Osteoblast (primary cell): ENCODE measurements around the gene RCSD1. TPM values are rescaled to one million over a fixed set of nuclear protein-coding genes. Genes with fewer than 3 reads are reported as not detected.

Source experiments
- DNase-seq: peaks from one replicate; pipeline ENCODE4 v3.0.0; 2011; ENCODE audit warnings: low spot score, mixed read lengths; ENCODE audit not compliant: insufficient read length; ENCODE audit errors: missing footprints
- H2AFZ ChIP-seq: 2 replicates; pipeline ENCODE4 v1.6.0; 2011; ENCODE audit warnings: mild to moderate bottlenecking, low read length
- H3K27ac ChIP-seq: 2 replicates; pipeline ENCODE4 v1.5.1; 2011; ENCODE audit warnings: mild to moderate bottlenecking, low read depth, low read length, moderate library complexity
- H3K27me3 ChIP-seq: 2 replicates; pipeline ENCODE4 v1.6.0; 2012; ENCODE audit warnings: mild to moderate bottlenecking, control low read depth, inconsistent platforms, low read length, moderate library complexity; ENCODE audit not compliant: insufficient read depth
- H3K36me3 ChIP-seq: 2 replicates; pipeline ENCODE4 v1.5.1; 2011; ENCODE audit warnings: mild to moderate bottlenecking, low read length, control low read depth, moderate library complexity; ENCODE audit not compliant: insufficient read depth
- H3K4me1 ChIP-seq: 2 replicates; pipeline ENCODE4 v1.5.1; 2011; ENCODE audit warnings: mild to moderate bottlenecking, low read length, control low read depth, moderate library complexity; ENCODE audit not compliant: insufficient read depth
- H3K4me2 ChIP-seq: 2 replicates; pipeline ENCODE4 v1.6.0; 2011; ENCODE audit warnings: mild to moderate bottlenecking, low read length; ENCODE audit not compliant: insufficient read depth
- H3K4me3 ChIP-seq: fragments of 200-600 bp; sonication (generic); 3 replicates; pipeline ENCODE4 v1.5.1; 2012; ENCODE audit warnings: mild to moderate bottlenecking, low read length, inconsistent platforms; ENCODE audit not compliant: insufficient read depth
- H3K79me2 ChIP-seq: 2 replicates; pipeline ENCODE4 v1.6.0; 2012; ENCODE audit warnings: mild to moderate bottlenecking, low read length, control low read depth, inconsistent platforms; ENCODE audit not compliant: insufficient read depth
- H3K9me3 ChIP-seq: 2 replicates; pipeline ENCODE4 v1.5.1; 2011; ENCODE audit warnings: low read depth, low read length, control low read depth
- H4K20me1 ChIP-seq: 2 replicates; pipeline ENCODE4 v1.6.0; 2012; ENCODE audit warnings: mild to moderate bottlenecking, low read length, control low read depth; ENCODE audit not compliant: insufficient read depth
- total RNA-seq: library from RNA; depleted of rRNA; stranded (reverse); fragments of >200 nt; gene quantifications from 2 replicates; pipeline ENCODE4 v1.2.3, GENCODE V29; 2012
- TF ChIP-seq, protein P1 (sequence below): IDR thresholded peaks from 2 replicates; pipeline ENCODE4 v1.5.1; 2011; ENCODE audit warnings: mild to moderate bottlenecking, low read depth, low read length, moderate library complexity; ENCODE audit errors: extremely low read depth

Gene RCSD1
- total RNA-seq, 1 donor, result under 0.01 TPM

DNA sequence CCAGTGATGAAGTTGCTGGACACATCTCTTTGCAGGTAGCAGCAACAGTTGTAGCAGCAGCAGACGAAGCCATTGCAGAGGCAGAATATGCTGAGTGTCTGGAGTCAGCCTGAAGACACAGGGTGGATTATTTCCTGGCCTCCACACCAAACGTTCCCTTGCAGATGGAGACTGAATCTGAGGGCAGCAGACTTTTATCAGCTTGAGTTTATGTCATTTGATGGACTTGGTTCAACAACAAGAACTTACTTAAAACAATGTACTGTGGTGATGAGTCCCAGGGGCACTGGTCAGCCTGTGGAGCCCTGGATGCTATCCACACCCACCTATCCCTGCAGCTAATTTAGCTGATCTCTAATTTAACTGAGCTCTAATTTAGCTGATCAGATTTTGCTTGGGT, 74.7 kb downstream of the RCSD1 start:
- no peaks in the 10 kb centered on the region for H3K9me3 ChIP-seq
- DNase-seq, result no peak
- no peak overlapping the region for H2AFZ ChIP-seq
- peaks cover 9% of the 10 kb centered on the region for H3K4me1 ChIP-seq
- H3K4me2 ChIP-seq, result no peak overlapping the region
- H3K27ac ChIP-seq, result no peak overlapping the region
- no peaks in the 10 kb centered on the region for H4K20me1 ChIP-seq
- H3K79me2 ChIP-seq, result no peaks in the 10 kb centered on the region
- TF ChIP-seq, protein P1, sequence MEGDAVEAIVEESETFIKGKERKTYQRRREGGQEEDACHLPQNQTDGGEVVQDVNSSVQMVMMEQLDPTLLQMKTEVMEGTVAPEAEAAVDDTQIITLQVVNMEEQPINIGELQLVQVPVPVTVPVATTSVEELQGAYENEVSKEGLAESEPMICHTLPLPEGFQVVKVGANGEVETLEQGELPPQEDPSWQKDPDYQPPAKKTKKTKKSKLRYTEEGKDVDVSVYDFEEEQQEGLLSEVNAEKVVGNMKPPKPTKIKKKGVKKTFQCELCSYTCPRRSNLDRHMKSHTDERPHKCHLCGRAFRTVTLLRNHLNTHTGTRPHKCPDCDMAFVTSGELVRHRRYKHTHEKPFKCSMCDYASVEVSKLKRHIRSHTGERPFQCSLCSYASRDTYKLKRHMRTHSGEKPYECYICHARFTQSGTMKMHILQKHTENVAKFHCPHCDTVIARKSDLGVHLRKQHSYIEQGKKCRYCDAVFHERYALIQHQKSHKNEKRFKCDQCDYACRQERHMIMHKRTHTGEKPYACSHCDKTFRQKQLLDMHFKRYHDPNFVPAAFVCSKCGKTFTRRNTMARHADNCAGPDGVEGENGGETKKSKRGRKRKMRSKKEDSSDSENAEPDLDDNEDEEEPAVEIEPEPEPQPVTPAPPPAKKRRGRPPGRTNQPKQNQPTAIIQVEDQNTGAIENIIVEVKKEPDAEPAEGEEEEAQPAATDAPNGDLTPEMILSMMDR, result no peak
- H3K27me3 ChIP-seq, result peaks cover 48% of the 10 kb centered on the region
- H3K36me3 ChIP-seq, result no peaks in the 10 kb centered on the region
- H3K4me3 ChIP-seq, result no peak overlapping the region

DNA sequence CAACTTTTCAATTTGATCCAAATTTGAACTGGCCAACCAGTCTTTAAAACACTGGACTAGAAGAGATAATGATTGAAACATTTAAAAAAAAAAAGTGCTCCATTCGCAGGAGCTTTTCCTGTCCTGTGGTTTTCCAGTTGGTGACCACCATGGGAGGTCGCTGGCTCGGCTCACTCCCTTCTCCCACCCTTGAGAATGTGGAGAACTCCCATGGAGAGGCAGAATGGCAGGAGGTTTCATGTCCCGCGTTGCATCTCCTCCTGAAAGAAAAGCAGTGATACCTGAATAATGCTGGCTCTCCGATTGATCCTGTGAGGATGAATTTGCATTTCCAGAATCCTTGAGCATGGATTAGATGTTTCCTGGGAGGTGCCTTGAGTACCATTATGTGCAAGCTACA, 75.2 kb downstream of the RCSD1 start:
- Histone ChIP-seq H3K4me3 (no peak overlapping the region), H3K27ac (no peak overlapping the region), H3K36me3 (no peaks in the 10 kb centered on the region), H3K4me1 (peaks cover 9% of the 10 kb centered on the region), H3K79me2 (no peaks in the 10 kb centered on the region), H3K9me3 (no peaks in the 10 kb centered on the region), H2AFZ (no peak overlapping the region), H3K27me3 (peaks cover 48% of the 10 kb centered on the region), H4K20me1 (no peaks in the 10 kb centered on the region), H3K4me2 (no peak overlapping the region)
- DNase-seq, result no peak
- TF ChIP-seq, protein P1, result no peak

DNA sequence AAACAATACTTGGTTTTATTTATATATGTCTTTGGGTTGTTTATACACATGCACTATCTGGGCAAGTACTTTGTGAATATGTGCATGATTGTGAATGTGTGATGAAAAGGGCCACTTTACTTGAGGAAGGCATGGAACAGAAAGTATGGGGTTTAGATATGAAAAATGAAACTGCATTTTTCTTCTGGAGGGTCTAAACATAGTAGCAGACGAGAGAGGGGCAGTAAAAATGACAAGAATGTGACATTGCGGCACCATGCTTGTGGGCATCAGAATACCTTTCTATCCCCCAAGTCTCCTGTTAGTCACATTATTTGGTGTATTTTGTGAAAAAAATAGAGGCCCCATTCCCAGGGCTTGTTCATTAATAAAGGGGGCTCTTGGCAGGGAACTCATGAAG, 76.3 kb downstream of the RCSD1 start:
- no peaks in the 10 kb centered on the region for H4K20me1 ChIP-seq
- no peak overlapping the region for H3K4me3 ChIP-seq
- H3K27ac ChIP-seq, result no peak overlapping the region
- no peak overlapping the region for H3K4me2 ChIP-seq
- no peak for DNase-seq
- no peaks in the 10 kb centered on the region for H3K36me3 ChIP-seq
- H2AFZ ChIP-seq, result no peak overlapping the region
- TF ChIP-seq, protein P1, result no peak
- no peaks in the 10 kb centered on the region for H3K79me2 ChIP-seq
- H3K4me1 ChIP-seq, result peaks cover 9% of the 10 kb centered on the region
- peaks cover 44% of the 10 kb centered on the region for H3K27me3 ChIP-seq
- H3K9me3 ChIP-seq, result no peaks in the 10 kb centered on the region

DNA sequence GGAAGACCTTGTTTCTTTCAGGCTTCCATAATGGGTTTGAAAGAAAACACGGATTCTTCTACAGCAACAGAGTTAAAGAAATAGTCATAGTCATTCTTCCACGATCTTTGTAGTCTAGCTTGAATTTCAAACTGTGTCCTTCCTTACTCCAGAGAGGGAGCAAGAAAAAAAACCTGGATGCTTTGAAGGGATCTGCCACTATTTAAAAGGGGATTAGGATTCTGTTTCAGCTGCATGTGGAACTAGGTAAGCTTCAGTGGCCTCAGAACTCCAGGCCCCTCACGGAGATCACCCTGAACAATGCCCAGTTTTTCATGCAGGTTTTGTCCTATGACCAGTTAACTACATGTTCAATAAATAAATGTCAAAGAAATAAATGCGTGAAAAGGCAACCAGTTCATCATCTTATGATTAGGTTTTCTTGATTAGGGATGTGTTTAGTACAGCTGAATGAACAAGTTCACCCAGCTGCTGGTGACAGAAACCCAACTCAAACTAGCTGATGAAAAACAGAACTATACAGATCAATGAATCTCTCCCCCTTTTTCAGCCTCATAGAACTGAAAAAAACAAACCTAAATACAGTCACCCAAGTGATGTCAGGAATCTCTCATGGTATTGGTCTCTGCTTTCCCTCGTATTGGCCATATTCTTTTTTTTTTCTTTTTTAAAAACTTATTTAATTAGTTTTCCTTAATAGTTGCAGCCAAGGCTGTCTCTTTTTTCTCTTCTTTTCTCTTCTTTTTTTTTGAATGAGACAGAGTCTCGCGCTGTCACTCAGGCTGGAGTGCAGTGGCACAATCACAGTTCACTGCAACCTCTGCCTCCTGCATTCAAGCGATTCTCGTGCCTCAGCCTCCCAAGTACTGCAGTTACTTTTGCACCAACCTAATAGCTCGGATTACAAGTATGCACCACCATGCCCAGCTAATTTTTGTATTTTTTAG, 77.2 kb downstream of the RCSD1 start:
- Histone ChIP-seq H4K20me1 (no peaks in the 10 kb centered on the region), H3K27ac (no peak overlapping the region)

More for the DNA sequence above, 77.2 kb downstream of the RCSD1 start:
- Histone ChIP-seq H3K36me3 (no peaks in the 10 kb centered on the region), H3K4me2 (no peak overlapping the region), H3K27me3 (peaks cover 44% of the 10 kb centered on the region), H3K9me3 (no peaks in the 10 kb centered on the region), H3K4me1 (peaks cover 9% of the 10 kb centered on the region), H3K4me3 (no peak overlapping the region), H2AFZ (no peak overlapping the region), H3K79me2 (no peaks in the 10 kb centered on the region)
- DNase-seq, result no peak
- TF ChIP-seq, protein P1, result no peak
